ENCODE data around the gene HAPLN1.
A peak's percentile ranks its signal among the peaks of the same experiment; 100 is the strongest.
"Not testable (repeated sequence)": the region's sequence is repeated elsewhere in the genome, so short reads cannot be mapped to it uniquely, and the experiment has no call there.

Gene HAPLN1

GRCh38 chr5:83720836-83721537 is at the start of gene HAPLN1:
TSS of gene HAPLN1 (minus strand) at chr5:83720855. CDS start at chr5:83673523, 47,332 bp downstream.
- DNase-seq = no peak

GRCh38 chr5:83767409-83767992 is 46.8 kb upstream of the HAPLN1 start:
- DNase-seq = no peak

- DNase-seq = no peak
Observed at GRCh38 chr5:83764101-83764500, 43.4 kb upstream of the HAPLN1 start.

- DNase-seq = no peak
Observed at GRCh38 chr5:83760579-83760978, 39.9 kb upstream of the HAPLN1 start.

GRCh38 chr5:83752700-83753099 is 32.0 kb upstream of the HAPLN1 start:
- no peak for DNase-seq

- DNase-seq = no peak
Observed at GRCh38 chr5:83751201-83751600, 30.5 kb upstream of the HAPLN1 start.

GRCh38 chr5:83750749-83751148 is 30.1 kb upstream of the HAPLN1 start:
- no peak for DNase-seq

- no peak for DNase-seq
Observed at GRCh38 chr5:83745816-83746215, 25.2 kb upstream of the HAPLN1 start.

- DNase-seq = no peak
Observed at GRCh38 chr5:83744821-83745220, 24.2 kb upstream of the HAPLN1 start.

- no peak for DNase-seq
Observed at GRCh38 chr5:83742089-83742488, 21.4 kb upstream of the HAPLN1 start.

GRCh38 chr5:83741571-83741970 is 20.9 kb upstream of the HAPLN1 start:
- DNase-seq = no peak

GRCh38 chr5:83740741-83741140 is 20.1 kb upstream of the HAPLN1 start:
- no peak for DNase-seq

GRCh38 chr5:83736169-83736568 is 15.5 kb upstream of the HAPLN1 start:
- not testable (repeated sequence) for DNase-seq

GRCh38 chr5:83735058-83735457 is 14.4 kb upstream of the HAPLN1 start:
- not testable (repeated sequence) for DNase-seq

GRCh38 chr5:83731638-83732037 is 11.0 kb upstream of the HAPLN1 start:
- no peak for DNase-seq

GRCh38 chr5:83729362-83729761 is 8.7 kb upstream of the HAPLN1 start:
- no peak for DNase-seq

GRCh38 chr5:83726912-83727311 is 6.3 kb upstream of the HAPLN1 start:
- no peak for DNase-seq

GRCh38 chr5:83724935-83725334 is 4.3 kb upstream of the HAPLN1 start:
- DNase-seq = no peak

- DNase-seq = no peak
Observed at GRCh38 chr5:83724001-83724400, 3.3 kb upstream of the HAPLN1 start.

- no peak for DNase-seq
Observed at GRCh38 chr5:83723031-83723430, 2.4 kb upstream of the HAPLN1 start.

GRCh38 chr5:83721953-83722901 is 1.6 kb upstream of the HAPLN1 start:
- peak; percentile 71 for DNase-seq

GRCh38 chr5:83718936-83719495 is 1.6 kb downstream of the HAPLN1 start:
- no peak for DNase-seq

GRCh38 chr5:83718195-83718825 is 2.3 kb downstream of the HAPLN1 start:
- DNase-seq = peak; percentile 64

Measured in NCI-H774 (cell line).